ENCODE results near the gene AKR1A1.
"Not testable (repeated sequence)": the region's sequence is repeated elsewhere in the genome, so short reads cannot be mapped to it uniquely, and the experiment has no call there.

Gene AKR1A1

DNA sequence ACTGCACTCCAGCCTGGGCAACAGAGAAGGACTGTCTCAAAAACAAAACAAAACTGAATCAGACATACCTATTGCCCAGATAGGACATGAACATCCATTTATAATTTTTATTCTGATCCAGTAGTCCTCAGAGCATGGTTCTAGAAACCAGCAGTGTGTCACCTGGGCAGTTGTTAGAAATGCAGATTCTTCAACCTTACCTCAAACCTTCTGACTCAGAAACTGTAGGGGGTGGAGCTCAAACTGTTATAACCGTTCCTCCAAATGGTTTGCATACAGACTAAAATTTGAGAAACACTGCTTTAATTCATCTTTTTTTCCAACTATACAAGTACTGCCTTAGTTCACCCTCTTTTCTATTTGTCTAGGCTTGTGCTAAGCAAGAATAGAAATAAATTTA, 39.2 kb downstream of the AKR1A1 start:
- H2AFZ ChIP-seq (ENCODE audit: low read length): no peak overlapping the region
- no peaks in the 10 kb centered on the region for H3K9me3 ChIP-seq (ENCODE audit: low read length)
- peaks cover 77% of the 10 kb centered on the region for H3K36me3 ChIP-seq (ENCODE audit: insufficient read depth, low read length)
- H3K79me2 ChIP-seq (ENCODE audit: insufficient read depth, low read length): peaks cover 93% of the 10 kb centered on the region
- H3K4me2 ChIP-seq (ENCODE audit: low read length): no peak overlapping the region
- TF ChIP-seq, protein P1, sequence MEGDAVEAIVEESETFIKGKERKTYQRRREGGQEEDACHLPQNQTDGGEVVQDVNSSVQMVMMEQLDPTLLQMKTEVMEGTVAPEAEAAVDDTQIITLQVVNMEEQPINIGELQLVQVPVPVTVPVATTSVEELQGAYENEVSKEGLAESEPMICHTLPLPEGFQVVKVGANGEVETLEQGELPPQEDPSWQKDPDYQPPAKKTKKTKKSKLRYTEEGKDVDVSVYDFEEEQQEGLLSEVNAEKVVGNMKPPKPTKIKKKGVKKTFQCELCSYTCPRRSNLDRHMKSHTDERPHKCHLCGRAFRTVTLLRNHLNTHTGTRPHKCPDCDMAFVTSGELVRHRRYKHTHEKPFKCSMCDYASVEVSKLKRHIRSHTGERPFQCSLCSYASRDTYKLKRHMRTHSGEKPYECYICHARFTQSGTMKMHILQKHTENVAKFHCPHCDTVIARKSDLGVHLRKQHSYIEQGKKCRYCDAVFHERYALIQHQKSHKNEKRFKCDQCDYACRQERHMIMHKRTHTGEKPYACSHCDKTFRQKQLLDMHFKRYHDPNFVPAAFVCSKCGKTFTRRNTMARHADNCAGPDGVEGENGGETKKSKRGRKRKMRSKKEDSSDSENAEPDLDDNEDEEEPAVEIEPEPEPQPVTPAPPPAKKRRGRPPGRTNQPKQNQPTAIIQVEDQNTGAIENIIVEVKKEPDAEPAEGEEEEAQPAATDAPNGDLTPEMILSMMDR (IDR thresholded peaks at IDR 0.05; ENCODE audit: low read length): no peak
- no peak for TF ChIP-seq EZH2 (IDR thresholded peaks at IDR 0.05; ENCODE audit: borderline replicate concordance, low read length)
- peak overlapping the region; percentile 46 for H3K27ac ChIP-seq (ENCODE audit: low read depth, low read length, poor library complexity, severe bottlenecking)
- H3K9me2 ChIP-seq (ENCODE audit: low read depth, low read length): no peaks in the 10 kb centered on the region
- H4K20me1 ChIP-seq (ENCODE audit: insufficient read depth, low read length): 0 out of 2 replicates have a peak, but pooled peaks cover 5% of the 10 kb centered on the region
- H3K4me1 ChIP-seq (ENCODE audit: insufficient read depth, low read length, severe bottlenecking): peaks cover 41% of the 10 kb centered on the region
- no peaks in the 10 kb centered on the region for H3F3A ChIP-seq (ENCODE audit: insufficient read depth, low read length)
- H3K4me3 ChIP-seq (ENCODE audit: low read depth, low read length, poor library complexity, severe bottlenecking): no peak overlapping the region
- no peaks in the 10 kb centered on the region for H3K27me3 ChIP-seq (ENCODE audit: insufficient read depth, low read length)
- no peak overlapping the region for H3K9ac ChIP-seq (ENCODE audit: low read length)

DNA sequence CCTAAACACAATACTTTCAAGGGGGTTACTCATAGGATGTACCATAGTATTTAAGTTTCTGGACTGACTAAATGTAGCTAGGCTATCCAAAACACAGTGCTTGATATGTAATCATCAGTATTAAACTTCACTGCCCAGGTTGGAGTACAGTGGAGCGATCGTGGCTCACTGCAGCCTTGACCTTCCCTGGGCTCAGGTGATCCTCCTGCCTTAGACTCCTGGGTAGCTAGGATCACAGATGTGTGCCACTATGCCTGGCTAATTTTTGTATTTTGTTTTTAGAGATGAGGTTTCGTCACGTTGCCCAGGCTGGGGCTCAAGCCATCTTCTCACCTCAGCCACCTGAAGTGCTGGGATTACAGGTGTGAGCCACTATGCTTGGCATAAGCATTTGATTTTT, 43.8 kb downstream of the AKR1A1 start:
- Histone ChIP-seq H3K27ac (ENCODE audit: low read depth, low read length, poor library complexity, severe bottlenecking) (no peak overlapping the region), H3K36me3 (ENCODE audit: insufficient read depth, low read length) (peaks cover 93% of the 10 kb centered on the region), H4K20me1 (ENCODE audit: insufficient read depth, low read length) (peaks cover 2% of the 10 kb centered on the region; the same call in 1 of the 2 replicates)

DNA sequence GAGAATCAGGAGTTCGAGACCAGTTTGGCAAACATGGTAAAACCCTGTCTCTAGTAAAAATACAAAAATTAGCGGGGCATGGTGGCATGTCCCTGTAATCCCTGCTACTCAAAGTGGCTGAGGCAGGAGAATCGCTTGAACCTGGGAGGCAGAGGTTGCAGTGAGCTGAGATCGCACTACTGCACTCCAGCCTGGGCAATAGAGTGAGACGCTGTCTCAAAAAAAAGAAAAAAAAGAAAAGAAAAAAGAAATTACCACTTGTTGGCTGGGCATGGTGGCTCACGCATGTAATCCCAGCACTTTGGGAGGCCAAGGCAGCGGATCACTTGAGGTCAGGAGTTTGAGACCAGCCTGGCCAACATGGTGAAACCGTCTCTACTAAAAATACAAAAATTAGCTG, 46.1 kb downstream of the AKR1A1 start:
- not testable (repeated sequence) for H3K9me2 ChIP-seq (ENCODE audit: low read depth, low read length); H3K4me3 ChIP-seq (ENCODE audit: low read depth, low read length, poor library complexity, severe bottlenecking); H3K9me3 ChIP-seq (ENCODE audit: low read length); H2AFZ ChIP-seq (ENCODE audit: low read length); H3F3A ChIP-seq (ENCODE audit: insufficient read depth, low read length); H3K4me1 ChIP-seq (ENCODE audit: insufficient read depth, low read length, severe bottlenecking); H3K9ac ChIP-seq (ENCODE audit: low read length); H3K27ac ChIP-seq (ENCODE audit: low read depth, low read length, poor library complexity, severe bottlenecking); H3K27me3 ChIP-seq (ENCODE audit: insufficient read depth, low read length); H3K4me2 ChIP-seq (ENCODE audit: low read length); H4K20me1 ChIP-seq (ENCODE audit: insufficient read depth, low read length)
- Histone ChIP-seq H3K79me2 (ENCODE audit: insufficient read depth, low read length) (peaks cover 88% of the 10 kb centered on the region), H3K36me3 (ENCODE audit: insufficient read depth, low read length) (peaks cover 97% of the 10 kb centered on the region)

More for the DNA sequence above, 43.8 kb downstream of the AKR1A1 start:
- Histone ChIP-seq H3K9me3 (ENCODE audit: low read length) (no peaks in the 10 kb centered on the region), H3K79me2 (ENCODE audit: insufficient read depth, low read length) (peaks cover 89% of the 10 kb centered on the region), H3K9ac (ENCODE audit: low read length) (no peak overlapping the region), H3K4me1 (ENCODE audit: insufficient read depth, low read length, severe bottlenecking) (peaks cover 8% of the 10 kb centered on the region), H2AFZ (ENCODE audit: low read length) (no peak overlapping the region), H3K4me2 (ENCODE audit: low read length) (no peak overlapping the region), H3K27me3 (ENCODE audit: insufficient read depth, low read length) (no peaks in the 10 kb centered on the region), H3F3A (ENCODE audit: insufficient read depth, low read length) (0 out of 2 replicates have a peak, but pooled peaks cover 5% of the 10 kb centered on the region), H3K4me3 (ENCODE audit: low read depth, low read length, poor library complexity, severe bottlenecking) (no peak overlapping the region), H3K9me2 (ENCODE audit: low read depth, low read length) (no peaks in the 10 kb centered on the region)
- TF ChIP-seq, protein P1 (IDR thresholded peaks at IDR 0.05; ENCODE audit: low read length): no peak
- no peak for TF ChIP-seq EZH2 (IDR thresholded peaks at IDR 0.05; ENCODE audit: borderline replicate concordance, low read length)

DNA sequence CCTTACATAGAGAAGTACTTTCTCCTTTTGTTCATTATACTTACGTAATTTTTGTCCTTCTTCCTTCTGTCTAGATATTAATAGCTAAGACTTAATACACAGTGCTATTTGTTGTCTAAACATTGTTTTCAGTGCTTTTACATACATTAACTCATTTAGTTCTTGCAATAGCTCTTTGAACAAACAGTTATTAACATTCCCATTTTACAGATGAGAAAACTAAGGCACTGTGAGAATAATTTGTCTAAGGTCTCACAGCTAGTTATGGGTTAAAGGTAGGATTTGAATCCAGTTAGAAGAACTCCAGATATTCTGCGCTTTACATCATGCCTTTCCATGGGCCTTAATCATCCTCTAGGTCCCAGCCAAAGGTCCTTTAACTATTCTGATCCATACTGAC, 53.6 kb downstream of the AKR1A1 start:
- Histone ChIP-seq H3K4me3 (ENCODE audit: low read depth, low read length, poor library complexity, severe bottlenecking) (no peak overlapping the region), H3K4me1 (ENCODE audit: insufficient read depth, low read length, severe bottlenecking) (no peaks in the 10 kb centered on the region), H3K9me3 (ENCODE audit: low read length) (no peaks in the 10 kb centered on the region), H3K79me2 (ENCODE audit: insufficient read depth, low read length) (peaks cover 34% of the 10 kb centered on the region), H3K4me2 (ENCODE audit: low read length) (no peak overlapping the region), H3K27ac (ENCODE audit: low read depth, low read length, poor library complexity, severe bottlenecking) (no peak overlapping the region), H3K9ac (ENCODE audit: low read length) (no peak overlapping the region), H3K27me3 (ENCODE audit: insufficient read depth, low read length) (no peaks in the 10 kb centered on the region), H3K9me2 (ENCODE audit: low read depth, low read length) (no peaks in the 10 kb centered on the region), H4K20me1 (ENCODE audit: insufficient read depth, low read length) (peaks cover 3% of the 10 kb centered on the region), H2AFZ (ENCODE audit: low read length) (no peak overlapping the region), H3F3A (ENCODE audit: insufficient read depth, low read length) (no peaks in the 10 kb centered on the region), H3K36me3 (ENCODE audit: insufficient read depth, low read length) (peaks cover 94% of the 10 kb centered on the region)
- TF ChIP-seq, protein P1 (IDR thresholded peaks at IDR 0.05; ENCODE audit: low read length): no peak
- TF ChIP-seq EZH2 (IDR thresholded peaks at IDR 0.05; ENCODE audit: borderline replicate concordance, low read length): no peak

Measured in OCI-LY1 (cell line).